HG03460 (cell line): ENCODE measurements around the gene RALGAPA2.

Source experiments
- ATAC-seq: cut with Tn5 transposase; IDR thresholded peaks from one replicate; pipeline ENCODE4 v1.9.1; 2021; ENCODE audit not compliant: unreplicated experiment

The RALGAPA2 gene

GRCh38 chr20:20729563-20729962 is 17.1 kb upstream of the RALGAPA2 start:
- no peak for ATAC-seq

- ATAC-seq: no peak
Measured at GRCh38 chr20:20721489-20721888, 9.0 kb upstream of the RALGAPA2 start.

DNA sequence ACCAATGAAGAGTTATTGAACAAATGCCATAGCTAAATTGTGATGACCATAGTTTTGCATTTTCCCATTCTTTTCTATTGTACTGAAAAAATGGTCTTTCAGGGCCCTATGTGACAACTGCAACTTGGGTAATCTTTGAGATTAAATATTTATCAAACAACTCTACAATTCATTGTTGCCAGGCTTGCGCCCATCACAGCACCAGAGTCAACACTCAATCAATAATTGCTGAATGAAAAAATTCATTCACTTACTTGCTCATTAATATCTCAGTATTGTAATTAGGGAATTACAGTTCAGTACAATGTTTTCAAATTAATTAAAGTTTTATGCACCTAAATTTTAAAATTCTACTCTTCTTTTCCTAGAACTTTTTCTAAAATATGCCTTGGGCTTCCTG is 7.7 kb upstream of the RALGAPA2 start:
- no peak for ATAC-seq

GRCh38 chr20:20719411-20719810 is 7.0 kb upstream of the RALGAPA2 start:
- ATAC-seq: no peak

GRCh38 chr20:20713244-20713765 is 861 bp upstream of the RALGAPA2 start:
- ATAC-seq: no peak

GRCh38 chr20:20712004-20712473 is 405 bp downstream of the RALGAPA2 start:
- peak; percentile 2 for ATAC-seq

DNA sequence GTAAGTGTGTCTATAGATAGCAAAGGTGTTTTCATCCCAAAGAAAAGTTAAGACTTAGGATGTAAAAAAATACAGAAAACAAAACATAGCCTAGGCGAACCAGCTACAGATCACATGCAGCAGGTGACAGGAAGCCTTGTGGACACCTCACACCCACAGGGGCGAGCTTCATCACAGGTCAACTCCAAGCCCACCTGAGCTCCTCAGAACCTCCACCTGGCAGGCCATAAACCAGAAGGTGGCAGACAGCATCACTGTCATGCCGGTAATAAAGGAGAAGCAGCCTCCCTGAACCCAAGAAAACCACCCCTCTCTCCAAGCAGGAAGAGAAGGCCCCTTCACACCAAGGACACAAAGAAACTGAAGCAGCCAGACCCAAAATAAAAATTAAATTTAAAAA is 1.0 kb downstream of the RALGAPA2 start:
- no peak for ATAC-seq

GRCh38 chr20:20710443-20711315 is 1.8 kb downstream of the RALGAPA2 start:
- ATAC-seq: peak; percentile 27

DNA sequence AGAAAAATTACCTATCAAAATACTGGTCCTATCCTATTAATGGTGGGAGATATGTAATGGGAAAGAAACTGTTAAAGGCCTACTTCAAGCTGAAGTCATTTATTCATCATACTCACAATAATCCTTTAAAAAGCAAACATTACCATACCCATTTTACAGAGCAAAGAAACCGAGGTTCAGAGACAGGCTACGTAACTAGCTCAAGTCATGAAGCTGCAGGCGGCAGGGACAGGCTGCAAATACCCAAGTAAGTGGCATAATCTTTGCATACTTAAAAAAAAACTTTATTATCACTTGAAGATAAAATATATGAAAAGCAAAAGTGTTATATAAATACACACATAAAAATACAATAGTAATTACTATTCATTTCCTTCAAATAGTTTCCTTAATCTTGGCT is 2.6 kb downstream of the RALGAPA2 start:
- ATAC-seq: no peak

- ATAC-seq: no peak
Measured at GRCh38 chr20:20706285-20706684, 6.2 kb downstream of the RALGAPA2 start.

DNA sequence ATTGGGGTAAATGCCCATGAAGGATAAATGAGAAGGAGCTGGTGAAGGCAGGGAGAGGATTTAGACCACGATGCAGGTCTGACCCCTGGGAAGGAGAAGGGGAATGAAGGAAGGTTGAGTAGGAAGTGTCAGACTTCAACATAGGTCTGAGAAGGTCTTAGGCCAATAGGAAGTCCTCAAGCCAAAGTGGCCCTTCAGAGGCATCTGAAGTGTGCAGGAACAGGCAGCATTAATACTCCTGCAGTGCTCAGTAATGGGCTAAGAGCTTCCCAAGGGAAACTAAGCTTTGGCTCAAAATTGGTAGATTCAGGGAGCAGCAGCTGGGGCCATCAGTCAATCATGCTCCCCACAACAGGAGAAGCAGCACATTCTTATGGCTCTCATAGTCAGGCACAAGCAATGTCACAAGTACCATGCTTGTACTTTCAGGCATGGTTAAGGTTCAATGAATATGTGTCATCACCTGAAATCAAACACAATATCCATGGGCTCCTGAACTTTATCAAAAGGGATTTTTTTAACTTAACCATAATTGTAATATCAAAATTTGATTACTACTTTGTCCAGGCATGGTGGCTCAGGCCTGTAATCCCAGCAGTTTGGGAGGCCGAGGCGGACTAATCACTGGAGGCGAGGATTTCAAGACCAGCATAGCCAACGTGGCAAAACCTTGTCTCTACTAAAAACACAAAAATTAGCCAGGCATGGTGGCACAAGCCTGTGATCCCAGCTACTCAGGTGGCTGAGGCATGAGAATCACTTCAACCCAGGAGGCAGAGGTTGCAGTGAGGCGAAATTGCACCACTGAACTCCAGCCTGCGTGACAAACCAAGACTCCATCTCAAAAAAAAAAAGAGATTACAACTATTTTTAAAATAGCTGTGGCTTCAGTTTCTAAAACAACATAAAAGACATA is 9.9 kb downstream of the RALGAPA2 start:
- no peak for ATAC-seq

- no peak for ATAC-seq
Measured at GRCh38 chr20:20699917-20700316, 12.5 kb downstream of the RALGAPA2 start.

- no peak for ATAC-seq
Measured at GRCh38 chr20:20699144-20699543, 13.3 kb downstream of the RALGAPA2 start.

DNA sequence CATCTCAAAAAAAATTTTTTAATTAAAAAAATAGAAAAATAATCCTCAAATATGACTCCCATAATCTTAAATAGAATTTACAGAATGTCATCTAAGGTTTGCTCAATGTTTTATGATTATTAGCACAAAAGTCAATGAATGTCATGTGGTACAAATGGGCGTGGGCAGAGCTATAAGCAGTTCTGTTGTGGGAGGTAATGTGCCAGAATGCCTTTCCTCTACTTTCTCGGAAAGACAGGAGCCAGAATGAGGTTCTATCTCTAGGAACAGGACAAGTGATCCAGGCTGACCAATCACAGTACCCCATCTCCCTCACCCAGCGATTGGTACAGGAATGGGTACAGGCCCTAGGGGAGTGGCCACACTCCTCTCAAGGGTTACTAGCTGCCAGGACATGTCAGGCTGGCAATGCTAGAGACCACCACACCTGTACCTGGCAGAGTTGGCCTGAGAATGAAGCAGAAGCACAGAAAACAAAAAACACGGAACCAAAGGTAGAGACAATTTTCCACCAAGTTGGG is 15.1 kb downstream of the RALGAPA2 start:
- no peak for ATAC-seq

- no peak for ATAC-seq
Measured at GRCh38 chr20:20695250-20695816, 17.1 kb downstream of the RALGAPA2 start.

GRCh38 chr20:20694591-20694990 is 17.9 kb downstream of the RALGAPA2 start:
- ATAC-seq: no peak

DNA sequence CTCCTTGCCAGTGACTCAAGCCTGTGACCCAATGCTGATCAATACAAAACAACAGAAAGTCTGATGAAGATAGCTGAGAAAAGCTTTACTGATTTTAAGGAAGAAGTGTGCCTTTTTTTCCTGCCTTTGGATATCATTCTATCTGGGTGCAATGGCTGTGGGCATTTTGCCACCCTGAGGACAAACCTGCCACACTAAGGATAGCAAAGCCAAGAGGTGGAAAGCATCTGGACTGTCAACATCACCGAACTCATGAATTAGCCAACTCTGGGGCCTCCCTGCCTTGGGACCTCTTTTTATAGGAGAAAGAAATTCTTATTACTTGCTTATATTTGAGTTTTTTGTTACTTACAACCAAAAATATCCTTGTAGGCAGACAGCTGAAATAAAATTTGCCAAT is 19.9 kb downstream of the RALGAPA2 start:
- ATAC-seq: no peak

DNA sequence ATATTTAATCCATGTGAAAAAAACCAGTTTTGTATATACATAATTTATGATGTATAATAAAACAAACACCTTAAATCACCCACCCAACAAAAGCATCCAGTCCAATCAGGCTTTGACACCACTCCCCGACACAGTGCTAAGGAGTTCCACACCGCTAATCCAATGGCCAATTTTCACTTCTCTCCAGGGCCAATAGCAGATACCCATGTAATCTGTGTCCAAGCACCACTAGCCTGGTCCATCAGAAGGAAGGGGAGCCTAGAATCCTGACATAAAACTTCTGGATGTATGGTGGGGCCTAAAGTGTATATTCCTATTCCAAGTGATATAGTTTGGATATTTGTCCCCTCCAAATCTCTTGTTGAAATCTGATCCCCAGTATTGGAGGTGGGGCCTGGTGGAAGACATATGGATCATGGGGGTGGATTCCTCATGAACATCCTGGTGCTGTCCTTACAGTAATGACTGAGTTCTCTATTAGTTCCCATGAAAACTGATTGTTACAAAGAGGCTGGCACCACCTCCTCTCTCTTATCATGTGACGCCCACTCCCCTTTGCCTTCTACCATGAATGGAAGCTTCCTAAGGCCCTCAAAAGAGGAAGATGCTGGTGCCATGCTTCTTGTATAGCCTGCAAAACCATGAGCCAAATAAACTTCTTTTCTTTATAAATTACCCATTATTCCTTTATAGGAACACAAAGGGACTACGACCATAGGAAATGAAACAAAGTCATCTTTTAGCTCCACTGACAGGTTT is 20.8 kb downstream of the RALGAPA2 start:
- ATAC-seq: peak; percentile 27

DNA sequence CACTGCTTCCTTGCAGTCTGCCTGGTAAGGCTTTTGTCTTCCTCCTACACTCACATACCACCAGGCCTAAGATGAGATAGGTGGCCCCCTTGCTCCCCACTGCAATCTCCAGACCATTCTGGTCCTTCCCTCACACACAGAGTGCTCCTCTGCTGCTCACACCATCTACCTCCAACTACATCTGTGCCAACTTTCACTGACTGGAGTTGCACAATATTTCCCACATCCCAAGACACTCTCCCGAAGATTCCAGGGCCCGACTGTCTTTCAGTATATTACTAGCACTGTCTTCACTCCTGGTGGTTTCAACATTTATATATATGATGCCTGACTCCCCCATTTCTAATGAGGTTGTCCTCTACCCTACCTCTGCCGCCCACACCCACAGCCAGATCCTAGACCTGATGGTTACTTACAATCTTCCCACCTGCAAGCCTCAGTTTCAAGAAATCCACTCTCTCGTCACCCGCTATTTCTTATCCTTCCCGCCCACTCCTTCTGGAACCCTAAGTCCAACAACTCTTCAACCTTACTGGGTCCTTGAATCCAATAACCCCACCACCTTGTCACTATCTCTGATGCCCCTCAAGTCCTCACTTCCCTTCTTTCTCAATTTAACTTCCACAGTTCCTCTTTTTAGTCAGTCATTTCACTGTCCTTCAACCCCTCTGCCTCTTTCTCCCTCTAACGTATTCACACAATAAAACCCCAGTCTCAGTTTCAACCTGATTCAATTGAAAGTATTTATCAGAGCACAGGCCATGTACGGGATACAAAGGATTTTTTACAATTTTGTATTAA is 21.6 kb downstream of the RALGAPA2 start:
- ATAC-seq: peak; percentile 72
